Measurements from ENCODE around the gene CCDC92B.
"Not testable (repeated sequence)": the region's sequence is repeated elsewhere in the genome, so short reads cannot be mapped to it uniquely, and the experiment has no call there.

CCDC92B gene

DNA sequence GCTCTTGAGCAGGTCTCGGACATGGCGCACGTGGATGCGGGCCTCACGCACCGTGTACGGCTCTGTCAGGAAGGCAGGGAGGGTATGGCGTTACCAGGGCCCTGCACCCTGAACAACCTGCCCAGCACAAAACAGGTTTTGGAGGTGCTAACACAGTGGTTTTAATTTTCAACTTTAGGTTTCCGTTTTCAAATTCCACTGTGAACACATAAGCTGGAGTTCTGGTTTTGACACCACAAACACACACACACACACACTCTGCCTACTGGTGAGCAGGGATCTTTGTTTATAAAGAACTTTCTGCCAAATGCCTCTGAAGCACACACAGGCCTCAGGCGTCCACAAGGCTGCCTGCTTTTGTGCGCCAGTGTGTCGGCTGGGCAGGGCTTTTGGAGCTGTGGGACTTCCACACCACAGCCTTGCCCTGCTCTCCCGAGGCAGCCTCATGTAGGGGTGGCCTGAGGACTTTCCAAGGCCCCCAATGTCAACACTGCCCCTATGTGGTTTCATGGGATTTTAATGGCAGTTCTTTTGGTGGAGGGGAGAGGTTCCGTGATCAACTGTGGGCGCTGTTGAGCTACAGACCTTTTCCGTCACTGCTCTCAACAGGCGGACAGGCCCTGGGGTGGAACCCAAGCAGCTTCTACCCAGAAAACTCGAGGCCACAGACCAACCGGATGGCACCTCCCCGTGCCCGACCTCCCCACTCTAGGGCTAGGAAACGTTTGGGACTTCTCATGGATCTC is 47.3 kb downstream of the CCDC92B start:
- DNase-seq: no peak

DNA sequence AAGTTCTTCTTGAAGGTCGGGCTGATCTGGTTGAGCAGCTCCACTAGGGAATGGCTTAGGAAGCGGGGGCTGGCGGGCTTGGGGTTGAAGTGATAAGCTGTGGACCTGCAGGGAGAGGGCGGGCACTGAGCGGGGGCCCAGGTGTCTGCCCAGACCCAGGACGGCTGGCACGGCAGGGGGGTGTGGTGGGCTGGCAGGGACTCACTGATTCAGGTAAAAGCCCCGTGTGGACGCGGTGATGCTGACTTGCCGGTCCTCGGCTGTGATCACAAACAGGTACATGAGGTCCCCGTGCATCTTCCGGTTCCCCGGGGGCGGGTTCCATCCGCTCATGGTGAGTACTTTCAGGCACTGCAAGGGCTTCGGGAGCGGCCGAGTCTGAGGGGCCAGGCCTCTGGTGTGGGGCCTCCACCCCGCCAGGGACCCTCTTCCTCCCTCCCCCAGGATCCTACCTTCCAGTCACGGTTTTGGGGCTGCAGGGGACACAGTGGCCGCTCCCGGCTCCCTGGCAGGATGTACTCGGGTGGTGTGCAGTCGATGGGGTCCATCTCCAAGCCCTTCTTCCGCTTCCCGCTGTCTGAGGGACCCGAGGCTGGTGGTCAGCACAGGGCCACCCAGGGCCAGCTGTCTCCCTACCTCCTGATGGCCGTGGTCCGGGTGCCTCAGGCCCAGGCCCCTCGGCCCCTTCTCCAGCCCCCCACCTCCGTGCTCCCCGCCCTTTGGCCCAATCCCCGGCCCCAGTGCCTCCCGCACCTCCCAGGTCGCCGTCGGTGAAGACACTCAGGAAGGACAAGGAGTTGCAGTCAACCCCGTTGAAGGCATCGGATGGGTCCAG is 48.1 kb downstream of the CCDC92B start:
- no peak for DNase-seq

DNA sequence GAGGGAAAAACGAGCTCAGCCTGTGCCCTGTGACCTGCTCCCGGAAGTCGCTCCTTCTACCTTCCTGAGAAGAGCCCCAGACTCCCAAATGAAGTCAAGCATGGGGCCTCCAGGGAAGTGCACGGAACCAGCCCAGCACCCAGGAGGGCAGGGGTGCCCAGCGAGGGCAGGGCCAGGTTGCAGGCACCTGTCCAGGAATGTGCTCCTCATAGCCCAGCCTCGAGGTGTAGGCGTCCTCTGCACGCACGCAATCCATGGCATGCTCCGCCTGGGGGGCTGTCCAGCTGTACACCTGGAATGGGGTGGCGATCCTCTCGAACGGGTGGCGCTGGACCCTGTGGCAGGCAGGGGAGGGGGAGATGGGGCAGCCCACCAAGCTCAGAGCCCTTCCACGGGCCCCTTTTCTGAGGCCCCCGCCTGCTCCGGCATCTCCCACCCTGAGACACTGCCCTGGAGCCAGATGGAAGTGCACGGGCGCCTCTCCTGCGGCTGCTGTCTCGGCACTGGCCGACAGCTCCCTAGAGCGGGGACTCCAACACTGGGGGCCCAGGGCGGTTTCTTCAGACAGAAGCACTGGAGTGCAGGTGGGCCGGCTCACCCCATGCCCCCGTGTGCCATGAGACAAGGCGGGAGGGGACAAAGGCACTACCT is 48.8 kb downstream of the CCDC92B start:
- no peak for DNase-seq

DNA sequence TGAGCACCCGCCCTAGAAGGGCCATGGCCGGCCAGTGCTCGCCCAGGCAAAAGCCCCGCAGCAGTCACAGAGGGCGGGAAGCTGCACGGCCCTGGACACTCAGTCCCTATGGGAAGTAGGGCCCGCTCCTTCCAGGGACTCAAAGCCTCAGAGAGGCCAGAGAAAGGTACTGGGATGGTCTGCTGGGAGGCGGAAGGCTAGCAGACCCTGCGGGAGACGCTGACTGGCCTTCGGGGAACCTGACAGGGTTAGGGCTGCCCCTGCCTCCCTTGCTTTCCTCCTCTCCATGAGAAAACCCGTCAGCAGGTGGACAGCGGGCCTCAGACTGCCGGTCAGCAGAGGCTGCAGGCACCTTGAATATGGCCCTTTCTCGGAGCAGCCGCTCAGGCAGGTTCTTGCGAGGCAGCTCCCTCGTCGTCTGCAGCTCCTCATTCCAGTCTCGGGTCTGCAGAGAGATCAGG is 49.4 kb downstream of the CCDC92B start:
- no peak for DNase-seq

DNA sequence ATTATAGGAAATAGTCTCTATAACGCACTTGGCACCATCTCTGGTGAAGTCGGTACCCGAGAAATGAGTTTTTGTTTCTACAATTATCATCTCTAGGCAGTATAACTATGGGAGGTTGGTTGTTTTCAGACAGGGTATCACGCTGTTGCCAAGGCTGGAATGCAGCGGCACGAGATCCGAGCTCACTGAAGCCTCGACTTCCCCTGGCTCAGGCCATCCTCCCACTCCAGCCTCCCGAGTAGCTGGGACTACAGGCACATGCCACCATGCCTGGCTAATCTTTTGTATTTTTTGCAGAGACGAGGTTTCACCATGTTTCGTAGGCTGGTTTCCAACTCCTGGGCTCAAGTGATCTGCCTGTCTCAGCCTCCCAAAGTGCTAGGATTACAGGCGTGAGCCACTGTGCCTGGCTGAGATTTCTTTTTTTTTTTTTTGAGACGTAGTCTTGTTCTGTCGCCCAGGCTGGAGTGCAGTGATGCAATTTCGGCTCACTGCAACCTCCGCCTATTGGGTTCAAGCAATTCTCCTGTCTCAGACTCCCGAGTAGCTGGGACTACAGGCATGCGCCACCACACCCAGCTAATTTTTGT is 50.1 kb downstream of the CCDC92B start:
- not testable (repeated sequence) for DNase-seq

DNA sequence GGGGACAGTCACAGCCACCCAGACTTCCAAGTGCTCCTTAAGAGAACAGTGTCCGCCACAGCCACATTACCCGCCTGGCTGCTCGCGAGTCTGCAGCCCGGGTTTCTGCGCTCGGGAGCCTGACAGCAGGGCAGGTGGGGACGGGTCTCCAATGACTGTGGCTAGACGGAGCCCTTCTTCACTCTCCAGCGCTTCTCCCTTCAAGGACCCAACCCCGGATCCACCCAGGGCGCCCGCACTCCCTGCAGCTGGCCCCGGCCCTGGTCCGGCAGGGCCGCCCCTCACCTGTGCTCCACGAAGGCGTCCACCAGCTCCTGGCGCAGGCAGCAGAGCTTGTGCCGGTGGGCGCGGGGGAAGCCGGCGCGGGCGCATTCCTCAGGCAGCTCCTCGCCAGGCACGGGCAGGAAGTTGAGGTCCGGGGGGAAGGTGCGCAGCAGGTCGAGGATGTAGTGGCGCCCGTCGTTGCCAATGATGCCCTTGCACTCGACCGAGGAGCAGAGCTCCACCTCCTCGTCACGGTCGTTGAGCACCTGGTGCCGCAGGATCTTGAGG is 51.8 kb downstream of the CCDC92B start:
- no peak for DNase-seq

DNA sequence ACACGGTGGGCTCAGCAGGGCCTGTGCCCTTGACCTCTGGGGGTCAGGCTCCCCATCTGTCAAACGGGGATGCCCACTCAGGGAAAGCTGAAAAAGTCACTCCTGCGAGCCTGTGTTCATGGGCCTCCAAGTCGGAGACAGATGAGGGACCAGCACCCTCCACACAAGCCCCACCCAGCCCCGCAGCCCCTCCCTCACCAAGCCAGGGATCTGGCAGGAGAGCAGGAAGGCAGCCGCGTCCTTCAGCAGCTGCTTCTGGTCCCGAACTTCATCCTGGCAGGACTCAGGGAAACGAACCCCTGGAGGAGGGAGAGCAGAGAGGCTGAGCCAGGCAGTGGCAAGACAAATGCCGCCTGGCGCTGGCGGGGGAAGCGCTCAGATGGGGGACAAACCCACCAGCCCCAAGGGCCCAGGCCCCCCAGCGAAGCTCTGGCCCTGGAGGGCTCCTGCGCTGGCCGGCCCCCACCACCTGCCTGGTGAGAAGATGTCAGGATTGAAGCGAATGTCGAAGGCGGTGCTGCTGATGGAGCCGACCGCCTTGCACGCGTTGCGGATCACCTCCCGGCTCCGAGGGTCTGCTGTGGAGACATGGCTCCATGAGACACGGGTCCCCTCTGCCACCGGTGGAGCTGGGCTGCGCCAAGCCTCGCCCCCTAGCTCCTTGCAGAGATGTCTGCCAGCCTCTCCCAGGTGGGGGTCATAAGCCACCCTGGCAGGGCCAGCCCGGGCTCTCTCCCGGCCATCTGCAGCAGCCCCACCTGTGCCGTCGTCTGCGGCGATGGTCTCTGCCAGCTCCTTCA is 53.3 kb downstream of the CCDC92B start:
- no peak for DNase-seq

DNA sequence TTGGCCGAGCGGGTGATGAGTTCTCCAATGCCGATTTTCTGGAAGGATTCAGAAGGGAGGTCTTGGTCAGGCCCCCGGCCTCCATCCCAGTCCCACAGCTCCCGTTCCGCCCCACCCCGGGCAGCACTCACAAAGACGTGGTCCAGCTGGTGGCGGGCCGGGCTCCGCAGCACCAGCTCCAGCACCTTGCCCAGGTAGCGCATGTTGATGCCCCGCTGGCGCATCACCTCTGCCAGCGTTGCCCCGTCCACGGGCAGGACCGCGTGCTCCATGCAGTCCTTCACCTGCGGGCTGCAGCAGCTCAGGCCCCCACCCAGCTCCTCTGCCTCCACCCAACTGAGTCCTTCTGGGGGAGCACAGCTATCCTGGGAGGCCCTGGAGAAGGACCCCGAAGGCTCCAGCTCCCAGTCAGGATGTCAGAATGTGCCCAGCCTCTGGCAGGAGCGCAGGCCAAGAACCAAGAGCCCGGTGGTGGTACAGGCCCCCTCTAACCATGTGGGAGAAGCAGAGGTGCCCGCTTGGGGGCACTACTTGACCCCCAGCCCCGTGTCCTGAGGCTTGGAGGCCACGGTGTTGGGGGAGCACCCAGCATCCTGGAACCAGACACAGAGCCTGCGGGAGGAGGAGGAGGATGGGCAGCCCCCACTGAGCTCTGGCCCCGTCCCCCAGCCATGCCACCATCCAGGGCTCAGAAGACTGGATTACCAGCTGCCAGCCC is 54.0 kb downstream of the CCDC92B start:
- no peak for DNase-seq

DNA sequence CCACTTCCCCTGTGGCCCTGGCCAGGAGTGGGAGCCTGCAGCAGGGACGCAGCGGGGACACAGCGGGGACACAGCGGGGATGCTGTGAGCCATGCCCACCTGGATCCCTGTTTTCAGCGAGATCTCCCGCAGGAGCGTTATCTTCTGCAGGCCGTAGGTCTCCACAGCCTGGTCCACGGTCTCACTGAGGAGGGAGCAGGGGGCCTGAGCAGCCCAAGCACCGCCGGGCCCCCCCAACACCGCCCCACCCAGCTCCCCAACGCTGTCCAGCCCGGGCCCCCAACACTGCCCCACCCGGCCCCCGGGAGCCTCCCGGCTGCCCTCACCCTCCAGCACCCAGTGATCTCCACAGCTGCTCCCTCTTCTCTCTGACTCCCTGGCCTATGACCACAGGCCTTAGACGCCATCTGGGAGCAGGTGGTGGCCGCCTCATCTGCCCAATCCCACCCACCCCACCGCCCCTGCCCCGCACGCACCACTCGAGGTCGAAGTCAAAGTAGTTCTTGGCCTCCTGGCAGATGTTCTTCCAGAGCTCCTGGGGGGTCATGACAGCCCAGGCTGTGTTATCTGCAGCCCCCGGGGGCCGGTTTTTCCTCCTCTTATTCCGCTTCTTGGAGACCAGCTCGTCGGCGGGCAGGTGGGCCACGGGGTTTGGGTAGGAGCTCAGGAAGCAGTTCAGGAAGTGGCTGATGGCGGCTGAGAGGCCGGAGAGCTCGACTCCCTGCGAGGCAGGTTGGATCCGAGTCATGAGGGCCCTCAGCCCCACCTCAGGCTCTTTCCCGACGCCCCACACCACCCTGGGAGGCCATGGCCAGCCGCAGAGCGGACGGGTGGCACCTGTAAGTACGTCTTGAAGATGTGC is 54.8 kb downstream of the CCDC92B start:
- no peak for DNase-seq

DNA sequence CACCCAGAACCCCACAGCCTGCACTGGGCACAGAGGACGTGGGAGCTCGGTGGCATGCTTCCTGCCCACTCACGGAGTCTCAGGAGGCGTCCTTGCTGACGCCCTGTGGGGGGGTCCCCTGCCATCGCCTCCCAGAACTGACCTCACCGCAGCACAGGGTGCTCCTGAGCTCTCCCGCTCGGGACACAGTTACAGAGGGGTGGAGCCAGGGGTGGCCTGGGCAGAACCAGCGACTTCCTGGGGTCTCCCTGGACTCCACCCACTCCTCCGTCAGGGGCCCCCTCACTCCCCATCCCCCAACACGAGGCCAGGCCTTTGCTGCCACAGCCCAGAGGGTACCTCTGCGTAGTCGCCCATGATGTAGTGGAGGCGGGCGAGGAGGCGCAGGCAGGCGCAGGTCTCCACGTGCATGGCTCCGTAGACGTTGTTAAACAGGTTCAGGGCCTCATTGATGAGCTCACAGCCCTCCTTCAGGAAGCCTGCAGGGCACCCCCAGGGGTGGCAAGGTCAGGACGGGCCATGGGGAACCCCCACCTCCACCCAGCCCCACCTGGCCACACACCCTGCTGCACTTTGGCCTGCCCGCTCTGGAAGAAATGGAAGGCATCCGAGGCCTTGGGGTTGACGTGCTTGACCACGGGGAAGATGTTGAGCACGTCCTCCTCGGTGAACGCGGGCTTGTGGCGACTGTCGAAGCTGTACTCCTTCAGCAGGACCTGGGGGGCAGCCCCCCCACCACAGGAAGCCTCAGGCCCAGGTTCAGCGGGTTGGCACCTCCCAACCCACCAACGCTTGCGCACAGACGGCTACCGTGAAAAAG is 55.7 kb downstream of the CCDC92B start:
- no peak for DNase-seq

DNA sequence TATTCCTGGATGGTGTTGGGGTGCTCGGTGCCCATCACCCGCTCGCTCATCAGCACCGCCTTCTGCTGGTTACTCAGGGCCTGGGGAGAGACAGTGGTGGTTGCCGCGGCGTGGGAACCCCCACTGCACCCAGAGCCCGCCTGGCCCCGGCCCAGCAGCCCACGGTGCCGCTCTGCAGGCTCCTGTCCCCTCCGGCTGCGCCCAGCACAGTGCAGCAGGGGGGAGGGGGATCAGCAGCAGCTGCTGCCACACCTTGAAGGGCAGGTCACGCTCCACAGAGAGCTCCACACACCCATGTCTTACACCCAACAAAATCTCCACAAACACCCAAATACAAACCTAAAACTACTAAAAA is 56.7 kb downstream of the CCDC92B start:
- DNase-seq: no peak

DNA sequence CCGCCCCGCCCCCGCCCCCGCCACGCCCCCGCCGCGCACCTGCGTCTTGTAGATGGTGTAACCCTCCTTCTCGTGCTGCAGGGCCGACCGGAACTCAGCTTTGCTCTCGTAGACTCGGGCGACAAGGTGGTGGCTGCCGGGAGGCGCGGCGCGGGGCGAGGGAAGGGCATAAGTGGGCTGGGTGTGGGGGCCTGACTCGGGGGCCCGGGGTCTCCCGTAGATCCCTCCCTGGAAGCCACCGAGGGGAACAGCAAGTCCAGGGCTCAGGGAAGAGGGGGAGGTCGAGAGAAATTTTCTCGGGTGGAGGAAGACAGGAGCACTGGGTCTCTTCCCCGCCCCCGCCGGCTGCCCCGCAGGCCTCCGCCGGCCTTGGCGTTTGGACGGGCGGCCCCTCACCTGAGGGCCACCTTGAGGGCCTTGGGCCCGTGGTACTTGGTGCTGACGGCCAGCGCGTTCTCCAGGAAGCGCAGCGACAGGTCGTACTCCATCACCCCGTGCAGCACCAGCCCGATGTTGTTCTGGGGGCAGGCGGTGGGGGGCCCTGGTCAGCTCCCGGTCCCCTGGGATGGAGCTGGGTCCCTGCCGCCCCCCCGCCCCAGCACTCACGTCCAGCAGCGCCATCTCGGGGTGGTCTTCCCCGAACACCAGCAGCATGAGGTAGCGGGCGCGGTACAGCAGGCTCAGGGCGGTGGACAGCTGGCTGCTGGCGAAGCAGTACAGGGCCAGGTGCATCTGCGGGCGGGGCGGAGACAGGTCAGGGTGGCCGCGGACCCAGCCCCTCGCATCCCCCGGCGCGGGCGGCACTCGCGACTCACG is 57.3 kb downstream of the CCDC92B start:
- DNase-seq: no peak

DNA sequence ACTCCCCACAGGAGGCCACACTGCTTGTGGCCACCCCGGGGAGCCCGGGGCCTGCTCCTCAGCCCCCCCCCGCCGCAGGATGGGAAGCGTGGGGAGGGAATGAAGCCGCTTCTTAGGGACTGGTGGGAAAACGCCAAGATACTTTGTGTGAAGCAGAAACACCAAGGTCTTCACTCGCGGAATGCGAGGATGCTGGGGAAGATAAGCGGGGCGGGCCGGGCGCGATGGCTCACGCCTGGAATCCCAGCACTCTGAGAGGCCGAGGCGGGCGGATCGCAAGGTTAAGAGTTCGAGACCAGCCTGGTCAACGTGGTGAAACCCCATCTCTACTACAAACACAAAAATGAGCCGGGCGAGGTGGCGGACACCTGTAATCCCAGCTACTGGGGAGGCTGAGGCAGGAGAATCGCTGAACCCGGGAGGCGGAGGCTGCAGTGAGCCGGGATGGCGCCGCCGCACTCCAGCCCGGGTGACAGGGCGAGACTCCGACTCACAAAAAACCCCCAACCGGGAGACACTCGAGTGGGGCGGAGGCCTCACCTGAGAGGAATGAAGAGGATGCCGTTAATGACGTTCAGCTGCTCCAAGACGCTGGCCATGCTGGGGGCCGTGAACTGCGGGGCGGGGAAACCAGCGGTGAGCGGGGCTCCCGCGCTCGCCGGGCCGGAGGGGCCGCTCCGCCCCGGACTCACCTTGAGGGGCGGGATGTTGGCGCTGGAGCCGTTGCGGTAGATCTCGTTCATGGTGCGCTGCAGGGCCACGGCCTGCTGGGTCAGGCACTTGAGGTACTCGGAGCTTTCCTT is 58.2 kb downstream of the CCDC92B start:
- DNase-seq: no peak

DNA sequence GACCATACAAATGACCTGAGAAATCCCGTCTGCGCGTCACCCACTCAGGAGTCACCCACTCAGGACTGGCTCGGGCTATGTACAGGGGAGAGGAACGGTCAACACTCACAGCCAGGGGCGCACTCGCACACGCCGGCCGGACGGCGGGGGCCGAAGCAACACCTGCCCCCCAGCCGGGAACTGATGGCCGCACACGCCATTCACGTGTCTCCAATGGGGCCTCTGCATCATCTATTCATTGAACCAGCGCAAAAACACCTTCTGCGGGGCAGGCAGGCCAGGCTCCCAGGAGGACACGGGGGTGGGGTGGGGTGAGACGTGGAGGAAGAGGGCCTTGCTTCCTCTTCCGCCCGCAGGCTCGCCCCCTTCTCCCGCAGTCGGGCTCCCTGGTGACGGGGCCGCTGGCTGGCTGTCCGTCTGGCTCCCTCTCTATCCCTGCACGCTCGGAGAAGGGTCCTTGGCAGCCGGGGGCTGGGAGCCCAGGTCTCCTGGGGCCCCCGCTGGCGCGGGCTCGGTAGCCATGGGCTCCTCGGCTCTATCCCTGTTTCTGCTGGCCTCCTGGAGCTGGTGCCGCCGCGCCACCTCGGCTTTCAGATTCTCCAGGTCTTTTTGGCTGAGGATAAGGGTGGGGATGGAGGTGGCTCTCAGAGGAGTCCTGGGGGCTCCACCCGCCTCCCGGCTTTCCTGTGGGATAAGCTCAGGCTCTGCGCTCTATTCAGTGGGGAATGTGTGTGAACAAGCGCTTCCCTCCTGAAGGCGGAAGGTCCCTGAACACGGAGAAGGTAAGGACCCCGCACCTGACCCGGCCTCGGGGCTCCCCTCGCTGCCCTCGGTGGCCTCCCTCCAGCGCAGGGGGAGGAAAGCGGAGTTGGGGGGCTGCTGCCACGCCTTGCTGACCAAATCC is 59.0 kb downstream of the CCDC92B start:
- DNase-seq: no peak

DNA sequence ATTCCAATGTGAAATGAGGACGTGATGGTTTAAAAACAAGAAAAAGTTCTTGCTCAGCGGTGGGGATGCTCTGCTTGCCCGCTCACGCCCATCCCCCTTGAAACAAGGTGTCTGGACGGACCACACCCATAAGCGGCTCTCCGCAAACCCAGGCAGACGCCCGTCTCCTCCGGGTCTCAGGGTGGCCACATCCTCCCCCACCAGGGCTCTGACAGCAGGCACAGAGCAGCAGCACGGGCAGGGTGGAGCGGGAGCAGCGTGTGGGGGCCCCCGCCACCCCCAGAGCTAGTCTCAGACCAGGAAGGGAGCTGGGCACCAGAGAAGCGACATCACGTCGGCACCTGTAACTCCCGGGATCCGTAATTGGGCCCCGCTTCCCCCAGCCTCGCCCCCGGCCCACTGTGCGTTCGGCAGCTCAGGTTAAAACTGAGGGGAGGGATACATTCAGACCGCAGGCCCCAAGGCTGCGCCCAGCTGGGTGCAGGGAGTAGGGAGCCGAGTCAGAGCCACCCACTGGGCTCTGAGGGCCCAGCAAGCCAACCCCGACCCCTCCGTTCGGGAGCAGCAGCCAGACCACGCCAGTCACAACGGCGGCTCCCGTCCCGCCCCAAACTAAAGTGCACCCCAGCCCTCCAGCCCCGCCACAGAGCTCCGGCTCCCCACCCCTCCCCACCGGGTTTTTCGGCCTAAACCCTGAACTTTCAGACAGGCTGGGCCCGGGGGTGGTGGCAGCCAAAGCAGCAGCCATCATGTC is 59.9 kb downstream of the CCDC92B start:
- no peak for DNase-seq
